GM12878 (cell line): ENCODE results near the gene ZNF428. TPM values are rescaled to one million over a fixed set of nuclear protein-coding genes. Genes with fewer than 3 reads are reported as not detected.

ENCODE experiments used
- ATF7 ChIP-seq: fragments of 450-650 bp; IDR thresholded peaks from 2 replicates; pipeline ENCODE4 v1.6.1; 2016; ENCODE audit warnings: low read depth, mild to moderate bottlenecking
- BHLHE40 ChIP-seq, 2 experiments: fragments of 450-650 bp in 1 of 2; IDR thresholded peaks; 2 replicates each; pipeline ENCODE4 v1.6.1; 2011 to 2017; ENCODE audit warnings: low read depth in 2 of 2, borderline replicate concordance in 1 of 2, improper control_type of control experiment in 1 of 2, low read length in 1 of 2, mild to moderate bottlenecking in 1 of 2
- CBFB ChIP-seq: IDR thresholded peaks from 2 replicates; pipeline ENCODE4 v1.6.1; 2016; ENCODE audit warnings: antibody characterized with exemption, low read depth
- CHD4 ChIP-seq: fragments of 200-600 bp; sonication (generic); IDR thresholded peaks from 2 replicates; pipeline ENCODE4 v1.6.1; 2016; ENCODE audit warnings: mild to moderate bottlenecking
- EED ChIP-seq: sonication (generic); IDR thresholded peaks from 2 replicates; pipeline ENCODE4 v1.6.1; 2016; ENCODE audit warnings: antibody characterized with exemption, low read depth
- EGR1 ChIP-seq, 2 experiments: IDR thresholded peaks; 1 replicate in 1 of 2; 2 replicates in 1 of 2; pipeline ENCODE4 v1.6.1; 2011 to 2012; ENCODE audit warnings: low read depth in 2 of 2, low read length in 2 of 2, borderline replicate concordance in 1 of 2, mild to moderate bottlenecking in 1 of 2, moderate library complexity in 1 of 2
- GABPA ChIP-seq: IDR thresholded peaks from 2 replicates; pipeline ENCODE4 v1.6.1; 2014; ENCODE audit warnings: antibody characterized with exemption, low read depth, mild to moderate bottlenecking, inconsistent platforms
- IKZF1 ChIP-seq: fragments of 450-650 bp; conservative IDR thresholded peaks from 2 replicates; pipeline ENCODE4 v1.6.1; 2017; ENCODE audit warnings: antibody characterized with exemption, mild to moderate bottlenecking
- IRF4 ChIP-seq: IDR thresholded peaks from 2 replicates; pipeline ENCODE4 v1.6.1; 2011; ENCODE audit warnings: low read depth, low read length
- LARP7 ChIP-seq: fragments of 450-650 bp; IDR thresholded peaks from 2 replicates; pipeline ENCODE4 v1.6.1; 2017; ENCODE audit warnings: mild to moderate bottlenecking
- MEF2A ChIP-seq: IDR thresholded peaks from 2 replicates; pipeline ENCODE4 v1.6.1; 2011; ENCODE audit warnings: low read depth, mild to moderate bottlenecking, low read length, moderate library complexity; ENCODE audit not compliant: insufficient read depth
- MTA2 ChIP-seq: fragments of 450-650 bp; IDR thresholded peaks from 2 replicates; pipeline ENCODE4 v1.6.1; 2016; ENCODE audit warnings: low read depth, mild to moderate bottlenecking, moderate library complexity
- NBN ChIP-seq: fragments of 450-650 bp; IDR thresholded peaks from 2 replicates; pipeline ENCODE4 v1.6.1; 2016
- RUNX3 ChIP-seq: IDR thresholded peaks from 2 replicates; pipeline ENCODE4 v1.6.1; 2012; ENCODE audit warnings: low read length, inconsistent platforms
- ZNF384 ChIP-seq: IDR thresholded peaks from 2 replicates; pipeline ENCODE4 v1.6.1; 2012; ENCODE audit warnings: low read depth, mild to moderate bottlenecking, low read length, improper control_type of control experiment, borderline replicate concordance
- polyA plus RNA-seq, 11 experiments: library from polyadenylated mRNA; depleted of rRNA in 4 of 11; unstranded in 6 of 11; stranded (reverse) in 5 of 11; fragments of >200 nt; fragmentation: Nextera tagmentation in 4 of 11; fragmentation: Illumina TruSeq in 1 of 11; extraction: Ambion mirVana in 4 of 11; extraction: Trizol in 1 of 11; gene quantifications; 1 replicate in 1 of 11; 2 replicates in 10 of 11; pipeline versions ENCODE4 v1.2.1 to v1.2.3, GENCODE V29; 2011 to 2016; ENCODE audit warnings: inconsistent platforms in 2 of 11, missing spikeins in 2 of 11, low read depth in 1 of 11
- total RNA-seq, 4 experiments: library from RNA; depleted of rRNA in 3 of 4; stranded (reverse); fragments of >200 nt in 3 of 4; fragmentation: Illumina TruSeq in 1 of 4; extraction: Trizol in 1 of 4; gene quantifications; 2 replicates each; pipeline versions ENCODE4 v1.2.1 to v1.2.3, GENCODE V29; 2013 to 2021
- TF ChIP-seq, protein P1 (sequence below): IDR thresholded peaks from 2 replicates; pipeline ENCODE4 v1.6.1; 2012; ENCODE audit warnings: improper control_type of control experiment, low read depth, low read length; ENCODE audit not compliant: insufficient replicate concordance
- TF ChIP-seq, protein P2 (sequence below): IDR thresholded peaks from 2 replicates; pipeline ENCODE4 v1.6.1; 2012; ENCODE audit warnings: mild to moderate bottlenecking, low read depth, low read length
- TF ChIP-seq, protein P3 (sequence below): fragments of 450-650 bp; IDR thresholded peaks from 2 replicates; pipeline ENCODE4 v1.6.1; 2017; ENCODE audit warnings: mild to moderate bottlenecking, moderate library complexity

Gene ZNF428
- total and polyA plus RNA-seq, 10 of the 15 experiments (the other 5 are each of a cell fraction or from before 2014, with no cell fraction given), result 0.27 to 57.8 (median 20.4) TPM

DNA sequence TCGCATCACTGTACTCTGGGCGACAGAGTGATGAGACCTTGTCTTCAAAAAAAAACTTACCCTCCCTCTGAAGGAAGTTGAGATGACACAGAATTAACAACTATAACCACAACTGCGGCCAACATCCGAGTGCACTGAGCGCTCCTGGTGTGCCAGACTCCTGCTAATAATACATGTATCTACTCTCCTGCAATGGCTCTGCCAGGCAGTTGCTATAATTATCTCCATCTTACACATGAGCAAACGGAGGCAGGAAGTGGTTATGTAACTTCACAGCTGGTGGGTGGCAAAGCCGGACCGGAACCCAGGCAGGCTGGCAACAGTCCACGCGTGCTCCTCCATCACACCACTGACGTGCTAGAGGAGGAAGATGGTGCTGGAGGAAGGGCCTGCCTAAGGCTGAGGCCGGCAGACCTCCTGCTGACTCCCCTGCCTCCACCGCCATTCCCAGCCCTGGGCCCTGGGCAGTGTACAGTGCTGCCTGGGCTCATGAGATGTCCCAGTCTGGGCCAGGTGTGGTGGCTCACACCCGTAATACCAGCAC lies 56.7 kb downstream of the ZNF428 start (continued):
- TF ChIP-seq MTA2 (peak; percentile 62; the same call in 1 of the 2 replicates), RUNX3 (peak; percentile 90), ATF7 (peak; percentile 66), EED (peak; percentile 59; the same call in 1 of the 2 replicates), LARP7 (peak; percentile 67; the same call in 1 of the 2 replicates), NBN (0 out of 2 replicates have a peak, but pooled peaks have one; percentile 28), EGR1 (IDR thresholded peaks at IDR 0.05; ENCODE audit: borderline replicate concordance in 1 of 2, low read depth in 2 of 2, low read length in 2 of 2) (no peak), GABPA (0 out of 2 replicates have a peak, but pooled peaks have one; percentile 14), BHLHE40 (IDR thresholded peaks at IDR 0.05; ENCODE audit: borderline replicate concordance in 1 of 2, low read depth in 2 of 2, low read length in 1 of 2) (peak in 1 of 2 experiments; percentile 74; a peak in 3 of 4 replicates), ZNF384 (peak; percentile 13; the same call in 1 of the 2 replicates), IRF4 (no peak), IKZF1 (peak; percentile 81), MEF2A (0 out of 2 replicates have a peak, but pooled peaks have one; percentile 58), CBFB (peak; percentile 66; the same call in 1 of the 2 replicates), CHD4 (0 out of 2 replicates have a peak, but pooled peaks have one; percentile 73)
- TF ChIP-seq, protein P1, sequence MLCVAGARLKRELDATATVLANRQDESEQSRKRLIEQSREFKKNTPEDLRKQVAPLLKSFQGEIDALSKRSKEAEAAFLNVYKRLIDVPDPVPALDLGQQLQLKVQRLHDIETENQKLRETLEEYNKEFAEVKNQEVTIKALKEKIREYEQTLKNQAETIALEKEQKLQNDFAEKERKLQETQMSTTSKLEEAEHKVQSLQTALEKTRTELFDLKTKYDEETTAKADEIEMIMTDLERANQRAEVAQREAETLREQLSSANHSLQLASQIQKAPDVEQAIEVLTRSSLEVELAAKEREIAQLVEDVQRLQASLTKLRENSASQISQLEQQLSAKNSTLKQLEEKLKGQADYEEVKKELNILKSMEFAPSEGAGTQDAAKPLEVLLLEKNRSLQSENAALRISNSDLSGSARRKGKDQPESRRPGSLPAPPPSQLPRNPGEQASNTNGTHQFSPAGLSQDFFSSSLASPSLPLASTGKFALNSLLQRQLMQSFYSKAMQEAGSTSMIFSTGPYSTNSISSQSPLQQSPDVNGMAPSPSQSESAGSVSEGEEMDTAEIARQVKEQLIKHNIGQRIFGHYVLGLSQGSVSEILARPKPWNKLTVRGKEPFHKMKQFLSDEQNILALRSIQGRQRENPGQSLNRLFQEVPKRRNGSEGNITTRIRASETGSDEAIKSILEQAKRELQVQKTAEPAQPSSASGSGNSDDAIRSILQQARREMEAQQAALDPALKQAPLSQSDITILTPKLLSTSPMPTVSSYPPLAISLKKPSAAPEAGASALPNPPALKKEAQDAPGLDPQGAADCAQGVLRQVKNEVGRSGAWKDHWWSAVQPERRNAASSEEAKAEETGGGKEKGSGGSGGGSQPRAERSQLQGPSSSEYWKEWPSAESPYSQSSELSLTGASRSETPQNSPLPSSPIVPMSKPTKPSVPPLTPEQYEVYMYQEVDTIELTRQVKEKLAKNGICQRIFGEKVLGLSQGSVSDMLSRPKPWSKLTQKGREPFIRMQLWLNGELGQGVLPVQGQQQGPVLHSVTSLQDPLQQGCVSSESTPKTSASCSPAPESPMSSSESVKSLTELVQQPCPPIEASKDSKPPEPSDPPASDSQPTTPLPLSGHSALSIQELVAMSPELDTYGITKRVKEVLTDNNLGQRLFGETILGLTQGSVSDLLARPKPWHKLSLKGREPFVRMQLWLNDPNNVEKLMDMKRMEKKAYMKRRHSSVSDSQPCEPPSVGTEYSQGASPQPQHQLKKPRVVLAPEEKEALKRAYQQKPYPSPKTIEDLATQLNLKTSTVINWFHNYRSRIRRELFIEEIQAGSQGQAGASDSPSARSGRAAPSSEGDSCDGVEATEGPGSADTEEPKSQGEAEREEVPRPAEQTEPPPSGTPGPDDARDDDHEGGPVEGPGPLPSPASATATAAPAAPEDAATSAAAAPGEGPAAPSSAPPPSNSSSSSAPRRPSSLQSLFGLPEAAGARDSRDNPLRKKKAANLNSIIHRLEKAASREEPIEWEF, result no peak
- TF ChIP-seq, protein P2, sequence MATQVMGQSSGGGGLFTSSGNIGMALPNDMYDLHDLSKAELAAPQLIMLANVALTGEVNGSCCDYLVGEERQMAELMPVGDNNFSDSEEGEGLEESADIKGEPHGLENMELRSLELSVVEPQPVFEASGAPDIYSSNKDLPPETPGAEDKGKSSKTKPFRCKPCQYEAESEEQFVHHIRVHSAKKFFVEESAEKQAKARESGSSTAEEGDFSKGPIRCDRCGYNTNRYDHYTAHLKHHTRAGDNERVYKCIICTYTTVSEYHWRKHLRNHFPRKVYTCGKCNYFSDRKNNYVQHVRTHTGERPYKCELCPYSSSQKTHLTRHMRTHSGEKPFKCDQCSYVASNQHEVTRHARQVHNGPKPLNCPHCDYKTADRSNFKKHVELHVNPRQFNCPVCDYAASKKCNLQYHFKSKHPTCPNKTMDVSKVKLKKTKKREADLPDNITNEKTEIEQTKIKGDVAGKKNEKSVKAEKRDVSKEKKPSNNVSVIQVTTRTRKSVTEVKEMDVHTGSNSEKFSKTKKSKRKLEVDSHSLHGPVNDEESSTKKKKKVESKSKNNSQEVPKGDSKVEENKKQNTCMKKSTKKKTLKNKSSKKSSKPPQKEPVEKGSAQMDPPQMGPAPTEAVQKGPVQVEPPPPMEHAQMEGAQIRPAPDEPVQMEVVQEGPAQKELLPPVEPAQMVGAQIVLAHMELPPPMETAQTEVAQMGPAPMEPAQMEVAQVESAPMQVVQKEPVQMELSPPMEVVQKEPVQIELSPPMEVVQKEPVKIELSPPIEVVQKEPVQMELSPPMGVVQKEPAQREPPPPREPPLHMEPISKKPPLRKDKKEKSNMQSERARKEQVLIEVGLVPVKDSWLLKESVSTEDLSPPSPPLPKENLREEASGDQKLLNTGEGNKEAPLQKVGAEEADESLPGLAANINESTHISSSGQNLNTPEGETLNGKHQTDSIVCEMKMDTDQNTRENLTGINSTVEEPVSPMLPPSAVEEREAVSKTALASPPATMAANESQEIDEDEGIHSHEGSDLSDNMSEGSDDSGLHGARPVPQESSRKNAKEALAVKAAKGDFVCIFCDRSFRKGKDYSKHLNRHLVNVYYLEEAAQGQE, result no peak
- TF ChIP-seq, protein P3, sequence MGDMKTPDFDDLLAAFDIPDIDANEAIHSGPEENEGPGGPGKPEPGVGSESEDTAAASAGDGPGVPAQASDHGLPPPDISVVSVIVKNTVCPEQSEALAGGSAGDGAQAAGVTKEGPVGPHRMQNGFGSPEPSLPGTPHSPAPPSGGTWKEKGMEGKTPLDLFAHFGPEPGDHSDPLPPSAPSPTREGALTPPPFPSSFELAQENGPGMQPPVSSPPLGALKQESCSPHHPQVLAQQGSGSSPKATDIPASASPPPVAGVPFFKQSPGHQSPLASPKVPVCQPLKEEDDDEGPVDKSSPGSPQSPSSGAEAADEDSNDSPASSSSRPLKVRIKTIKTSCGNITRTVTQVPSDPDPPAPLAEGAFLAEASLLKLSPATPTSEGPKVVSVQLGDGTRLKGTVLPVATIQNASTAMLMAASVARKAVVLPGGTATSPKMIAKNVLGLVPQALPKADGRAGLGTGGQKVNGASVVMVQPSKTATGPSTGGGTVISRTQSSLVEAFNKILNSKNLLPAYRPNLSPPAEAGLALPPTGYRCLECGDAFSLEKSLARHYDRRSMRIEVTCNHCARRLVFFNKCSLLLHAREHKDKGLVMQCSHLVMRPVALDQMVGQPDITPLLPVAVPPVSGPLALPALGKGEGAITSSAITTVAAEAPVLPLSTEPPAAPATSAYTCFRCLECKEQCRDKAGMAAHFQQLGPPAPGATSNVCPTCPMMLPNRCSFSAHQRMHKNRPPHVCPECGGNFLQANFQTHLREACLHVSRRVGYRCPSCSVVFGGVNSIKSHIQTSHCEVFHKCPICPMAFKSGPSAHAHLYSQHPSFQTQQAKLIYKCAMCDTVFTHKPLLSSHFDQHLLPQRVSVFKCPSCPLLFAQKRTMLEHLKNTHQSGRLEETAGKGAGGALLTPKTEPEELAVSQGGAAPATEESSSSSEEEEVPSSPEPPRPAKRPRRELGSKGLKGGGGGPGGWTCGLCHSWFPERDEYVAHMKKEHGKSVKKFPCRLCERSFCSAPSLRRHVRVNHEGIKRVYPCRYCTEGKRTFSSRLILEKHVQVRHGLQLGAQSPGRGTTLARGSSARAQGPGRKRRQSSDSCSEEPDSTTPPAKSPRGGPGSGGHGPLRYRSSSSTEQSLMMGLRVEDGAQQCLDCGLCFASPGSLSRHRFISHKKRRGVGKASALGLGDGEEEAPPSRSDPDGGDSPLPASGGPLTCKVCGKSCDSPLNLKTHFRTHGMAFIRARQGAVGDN, result peak; percentile 92
